Endothelial cell of umbilical vein (primary cell): Measurements from ENCODE around the gene TCEA2. TPM values are rescaled to one million over a fixed set of nuclear protein-coding genes. Genes with fewer than 3 reads are reported as not detected.

ENCODE experiments used
- BruUV-seq: library from RNA; stranded (reverse); fragments of 400-500 nt; replicated peaks from 2 replicates; lab custom pipeline; 2021; lab: Mats Ljungman, UMichigan
- CTCF ChIA-PET: fragments of 300-600, 350-600 bp; sonication (Branson Sonifier 250); formaldehyde crosslinking; loops from one replicate; lab custom pipeline; 2021; ENCODE audit warnings: antibody characterized with exemption, inconsistent platforms; lab: Charles Lee
- POLR2A ChIA-PET: fragments of 300-600, 350-600 bp; sonication (Branson Sonifier 250); formaldehyde crosslinking; loops from one replicate; lab custom pipeline; 2021; ENCODE audit warnings: antibody characterized with exemption, inconsistent platforms; lab: Charles Lee
- DNase-seq: peaks from one replicate; pipeline ENCODE4 v3.0.0-alpha.2; 2011; ENCODE audit warnings: low read depth, low spot score
- FAIRE-seq: peaks from 2 replicates; lab custom pipeline; 2011; peaks lifted over from hg19 to GRCh38; lab: Jason Lieb, UNC
- H2AFZ ChIP-seq: 2 replicates; pipeline ENCODE4 v1.6.0; 2012; ENCODE audit warnings: low read depth, low read length, control low read depth, inconsistent platforms
- H3K27ac ChIP-seq: 2 replicates; pipeline ENCODE4 v1.5.1; 2011; ENCODE audit warnings: low read depth, mild to moderate bottlenecking, control low read depth, low read length, moderate library complexity; ENCODE audit not compliant: insufficient read depth
- H3K27me3 ChIP-seq, 2 experiments: 2 replicates each; pipeline versions ENCODE4 v1.6.0 to v1.6.1; 2011; ENCODE audit warnings: low read length in 2 of 2, mixed read lengths in 1 of 2; ENCODE audit not compliant: control insufficient read depth in 2 of 2, insufficient read depth in 2 of 2
- H3K36me3 ChIP-seq, 2 experiments: 2 replicates in 1 of 2; 3 replicates in 1 of 2; pipeline ENCODE4 v1.5.1; 2011; ENCODE audit warnings: low read length in 2 of 2, mild to moderate bottlenecking in 1 of 2, moderate library complexity in 1 of 2; ENCODE audit not compliant: control insufficient read depth in 2 of 2, insufficient read depth in 2 of 2; ENCODE audit errors: extremely low read depth in 1 of 2
- H3K4me1 ChIP-seq: 3 replicates; pipeline ENCODE4 v1.5.1; 2011; ENCODE audit warnings: mild to moderate bottlenecking, low read length; ENCODE audit not compliant: control insufficient read depth, insufficient read depth; ENCODE audit errors: extremely low read depth
- H3K4me2 ChIP-seq: 2 replicates; pipeline ENCODE4 v1.6.1; 2011; ENCODE audit warnings: low read length, control low read depth, mixed read lengths; ENCODE audit not compliant: insufficient read depth
- H3K4me3 ChIP-seq, 3 experiments: fragments of 200-600 bp in 1 of 3; sonication (generic), shearing (Covaris generic) in 1 of 3; replicated peaks in 1 of 3; 2 replicates each; pipeline ENCODE4 v1.5.1; 2011 to 2016; ENCODE audit warnings: control low read depth in 3 of 3, low read length in 3 of 3, mild to moderate bottlenecking in 2 of 3, inconsistent platforms in 1 of 3, low read depth in 1 of 3, moderate library complexity in 1 of 3; ENCODE audit not compliant: insufficient read depth in 1 of 3
- H3K79me2 ChIP-seq: 2 replicates; pipeline ENCODE4 v1.6.0; 2012; ENCODE audit warnings: low read length, inconsistent platforms; ENCODE audit not compliant: control insufficient read depth, insufficient read depth
- H3K9ac ChIP-seq: replicated peaks from 2 replicates; pipeline ENCODE3; 2011; ENCODE audit warnings: low read length, control low read depth; ENCODE audit not compliant: insufficient read depth; ENCODE audit errors: extremely low read depth
- H3K9me1 ChIP-seq: replicated peaks from 3 replicates; pipeline ENCODE4 v1.6.0; 2011; ENCODE audit warnings: mild to moderate bottlenecking, low read length; ENCODE audit not compliant: control insufficient read depth, insufficient read depth; ENCODE audit errors: extremely low read depth
- H3K9me3 ChIP-seq: replicated peaks from 2 replicates; pipeline ENCODE4 v1.5.1; 2012; ENCODE audit warnings: low read length, inconsistent platforms; ENCODE audit not compliant: control insufficient read depth, insufficient read depth
- H4K20me1 ChIP-seq: replicated peaks from 2 replicates; pipeline ENCODE3; 2011; ENCODE audit warnings: mild to moderate bottlenecking, low read length; ENCODE audit not compliant: control insufficient read depth, insufficient read depth; ENCODE audit errors: extremely low read depth
- EZH2 ChIP-seq: IDR thresholded peaks from 2 replicates; pipeline ENCODE4 v1.6.1; 2012; ENCODE audit warnings: borderline replicate concordance, low read depth, mild to moderate bottlenecking, moderate library complexity, low read length, inconsistent platforms; ENCODE audit not compliant: severe bottlenecking
- FOS ChIP-seq: IDR thresholded peaks from 2 replicates; pipeline ENCODE4 v1.6.1; 2011; ENCODE audit warnings: mild to moderate bottlenecking, low read length, moderate library complexity, borderline replicate concordance; ENCODE audit not compliant: insufficient read depth
- GATA2 ChIP-seq: IDR thresholded peaks from 2 replicates; pipeline ENCODE4 v1.7.0; 2011; ENCODE audit warnings: low read depth, mild to moderate bottlenecking, moderate library complexity, mixed read lengths, low read length; ENCODE audit not compliant: insufficient read length, insufficient read depth
- JUN ChIP-seq: IDR thresholded peaks from 2 replicates; pipeline ENCODE4 v1.6.1; 2011; ENCODE audit warnings: borderline replicate concordance, low read depth; ENCODE audit not compliant: insufficient read length, insufficient read depth
- MYC ChIP-seq: IDR thresholded peaks from one replicate; pipeline ENCODE4 v1.6.1; 2011; ENCODE audit warnings: mild to moderate bottlenecking, low read depth, low read length
- POLR2A ChIP-seq: IDR thresholded peaks from 2 replicates; pipeline ENCODE4 v1.6.1; 2012; ENCODE audit warnings: low read depth, mild to moderate bottlenecking, control low read depth, low read length
- POLR2AphosphoS5 ChIP-seq: IDR thresholded peaks from 2 replicates; pipeline ENCODE4 v1.6.1; 2012; ENCODE audit warnings: low read depth, mild to moderate bottlenecking, control low read depth, low read length, moderate library complexity; ENCODE audit not compliant: insufficient read depth
- dilution Hi-C: fragments of 300-500 bp; cut with MboI; formaldehyde crosslinking; loops from one replicate; pipeline ENCODE4 v1.15.0; 2019; ENCODE audit warnings: low sequenced_read_pairs; ENCODE audit not compliant: extremely low pct_ligation_motif_present
- intact Hi-C: fragments of 100-400 bp; cut with micrococcal nuclease; formaldehyde crosslinking; loops from one replicate; pipeline ENCODE4 v1.10.0; 2022
- polyA plus RNA-seq, 4 experiments: library from polyadenylated mRNA; depleted of rRNA in 3 of 4; stranded (reverse) in 3 of 4; unstranded in 1 of 4; fragments of >200 nt; gene quantifications; 2 replicates each; pipeline versions ENCODE4 v1.2.1 to v1.2.3, GENCODE V29; 2011 to 2012; ENCODE audit warnings: missing spikeins in 1 of 4
- total RNA-seq: library from RNA; stranded (reverse); gene quantifications from 2 replicates; pipeline ENCODE4 v1.2.3, GENCODE V29; 2021
- TF ChIP-seq, protein P1 (sequence below), 2 donors: IDR thresholded peaks; 1 replicate in 1 of 2; 2 replicates in 1 of 2; pipeline ENCODE4 v1.5.1; 2011; ENCODE audit warnings: low read length in 2 of 2, mild to moderate bottlenecking in 2 of 2, moderate library complexity in 2 of 2, control low read depth in 1 of 2, inconsistent platforms in 1 of 2, low read depth in 1 of 2; ENCODE audit not compliant: insufficient read depth in 1 of 2; ENCODE audit errors: extremely low read depth in 1 of 2
- TF ChIP-seq, protein P2 (sequence below): IDR thresholded peaks from 2 replicates; pipeline ENCODE4 v1.6.1; 2011; ENCODE audit not compliant: insufficient read depth, insufficient read length

TCEA2 gene
- total and polyA plus RNA-seq, 2 donors (not counting 3 experiments of a cell fraction or from before 2014, with no cell fraction given) = 53.1 to 65.5 TPM

DNA sequence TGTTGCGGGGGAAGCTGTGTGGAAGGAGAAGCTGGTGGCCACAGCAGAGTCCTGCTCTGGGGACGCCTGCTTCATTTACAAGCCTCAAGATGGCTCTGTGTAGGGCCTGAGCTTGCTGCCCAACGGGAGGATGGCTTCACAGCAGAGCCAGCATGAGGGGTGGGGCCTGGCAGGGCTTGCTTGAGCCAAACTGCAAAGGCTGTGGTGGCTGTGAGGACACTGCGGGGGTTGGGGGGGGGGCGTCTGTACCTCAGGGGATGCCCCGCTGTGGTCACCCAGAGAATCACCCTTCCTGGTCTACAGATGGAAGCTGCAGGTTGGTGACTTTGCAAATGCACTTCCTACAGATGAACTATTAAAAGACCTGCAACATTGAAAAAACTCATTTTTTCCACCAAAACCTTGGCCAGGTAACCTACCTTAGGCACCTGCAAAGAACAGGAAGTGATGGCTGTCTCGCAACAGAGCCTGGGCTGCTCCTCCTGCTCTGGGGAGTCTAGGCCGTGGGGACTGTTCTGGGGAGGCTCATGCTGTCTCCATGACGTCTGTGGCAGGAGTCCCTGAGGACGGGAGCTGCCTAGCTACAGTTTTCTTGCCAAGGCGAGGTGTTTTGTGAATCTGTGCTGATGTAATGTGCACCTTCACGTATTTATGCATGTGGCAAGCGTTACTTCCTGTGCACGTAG, 37.0 kb downstream of the TCEA2 start:
- intact Hi-C loops = no loop called here
- Histone ChIP-seq H3K79me2 (no peaks in the 10 kb centered on the region), H3K27ac (no peak overlapping the region), H3K27me3 (peaks cover 19 to 22% of the 10 kb centered on the region in 2 experiments), H3K36me3 (no peaks in the 10 kb centered on the region), H3K9ac (no peak overlapping the region), H3K4me3 (no peak overlapping the region), H4K20me1 (no peaks in the 10 kb centered on the region), H3K4me1 (no peaks in the 10 kb centered on the region), H3K4me2 (no peak overlapping the region), H2AFZ (no peak overlapping the region), H3K9me1 (no peaks in the 10 kb centered on the region), H3K9me3 (no peaks in the 10 kb centered on the region)
- BruUV-seq = no TSS peak
- TF ChIP-seq, protein P1, sequence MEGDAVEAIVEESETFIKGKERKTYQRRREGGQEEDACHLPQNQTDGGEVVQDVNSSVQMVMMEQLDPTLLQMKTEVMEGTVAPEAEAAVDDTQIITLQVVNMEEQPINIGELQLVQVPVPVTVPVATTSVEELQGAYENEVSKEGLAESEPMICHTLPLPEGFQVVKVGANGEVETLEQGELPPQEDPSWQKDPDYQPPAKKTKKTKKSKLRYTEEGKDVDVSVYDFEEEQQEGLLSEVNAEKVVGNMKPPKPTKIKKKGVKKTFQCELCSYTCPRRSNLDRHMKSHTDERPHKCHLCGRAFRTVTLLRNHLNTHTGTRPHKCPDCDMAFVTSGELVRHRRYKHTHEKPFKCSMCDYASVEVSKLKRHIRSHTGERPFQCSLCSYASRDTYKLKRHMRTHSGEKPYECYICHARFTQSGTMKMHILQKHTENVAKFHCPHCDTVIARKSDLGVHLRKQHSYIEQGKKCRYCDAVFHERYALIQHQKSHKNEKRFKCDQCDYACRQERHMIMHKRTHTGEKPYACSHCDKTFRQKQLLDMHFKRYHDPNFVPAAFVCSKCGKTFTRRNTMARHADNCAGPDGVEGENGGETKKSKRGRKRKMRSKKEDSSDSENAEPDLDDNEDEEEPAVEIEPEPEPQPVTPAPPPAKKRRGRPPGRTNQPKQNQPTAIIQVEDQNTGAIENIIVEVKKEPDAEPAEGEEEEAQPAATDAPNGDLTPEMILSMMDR (IDR thresholded peaks at IDR 0.05; ENCODE audit: extremely low read depth in 1 of 2, insufficient read depth in 1 of 2, low read depth in 1 of 2, low read length in 2 of 2) = no peak
- no peak for TF ChIP-seq EZH2
- TF ChIP-seq POLR2A = no peak
- no peak for TF ChIP-seq JUN
- no peak for TF ChIP-seq GATA2
- TF ChIP-seq MYC = no peak
- TF ChIP-seq, protein P2, sequence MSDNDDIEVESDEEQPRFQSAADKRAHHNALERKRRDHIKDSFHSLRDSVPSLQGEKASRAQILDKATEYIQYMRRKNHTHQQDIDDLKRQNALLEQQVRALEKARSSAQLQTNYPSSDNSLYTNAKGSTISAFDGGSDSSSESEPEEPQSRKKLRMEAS = no peak
- no peak for TF ChIP-seq POLR2AphosphoS5
- TF ChIP-seq FOS = no peak
- DNase-seq (no peak), FAIRE-seq (no peak)
- POLR2A ChIA-PET = no interaction called here
- CTCF ChIA-PET = interaction anchor here (1.5 to 1.9 kb wide), 2 partner anchors 16 to 20 kb away, joined by 4 to 8 read pairs; partner anchors contain the start of gene LKAAEAR1
- dilution Hi-C loops = no loop called here
